Stimulated activated CD8-positive, alpha-beta memory T cell treated with anti-CD3 and anti-CD28 coated beads, Interleukin-15, amount 100 ng/mL, for 48 hours (primary cell): ENCODE data around the gene SDK1.

Experiments
- DNase-seq, 2 donors: peaks; one replicate each; pipeline ENCODE4 v3.0.0-alpha.2; 2020; ENCODE audit warnings: low read depth in 2 of 2

The SDK1 gene

DNA sequence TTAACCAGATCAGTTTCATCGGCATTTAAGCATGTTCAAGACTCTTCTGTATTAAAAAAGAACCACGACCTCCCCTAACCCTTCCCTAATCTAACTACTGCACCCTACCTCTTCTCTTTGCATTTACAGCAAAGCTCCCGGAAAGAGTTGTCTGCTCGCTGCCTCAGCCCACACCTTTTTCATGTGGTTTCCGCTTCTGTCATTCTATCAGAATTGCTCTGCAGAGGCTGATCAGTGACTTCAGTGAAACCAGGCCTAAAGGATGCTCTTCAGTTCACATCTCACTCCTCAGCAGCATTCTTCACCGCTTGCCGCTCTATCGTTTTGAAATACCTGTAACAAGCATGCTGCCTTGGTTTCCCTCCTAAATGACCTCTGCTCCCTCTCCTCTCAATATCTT lies 160.9 kb downstream of the SDK1 start:
- peak; percentile 44 to 51 for DNase-seq

- no peak for DNase-seq
Measured at GRCh38 chr7:3463696-3464095, 162.6 kb downstream of the SDK1 start.

- DNase-seq: peak; percentile 5 to 39
Measured at GRCh38 chr7:3464900-3465622, 164.0 kb downstream of the SDK1 start.

DNA sequence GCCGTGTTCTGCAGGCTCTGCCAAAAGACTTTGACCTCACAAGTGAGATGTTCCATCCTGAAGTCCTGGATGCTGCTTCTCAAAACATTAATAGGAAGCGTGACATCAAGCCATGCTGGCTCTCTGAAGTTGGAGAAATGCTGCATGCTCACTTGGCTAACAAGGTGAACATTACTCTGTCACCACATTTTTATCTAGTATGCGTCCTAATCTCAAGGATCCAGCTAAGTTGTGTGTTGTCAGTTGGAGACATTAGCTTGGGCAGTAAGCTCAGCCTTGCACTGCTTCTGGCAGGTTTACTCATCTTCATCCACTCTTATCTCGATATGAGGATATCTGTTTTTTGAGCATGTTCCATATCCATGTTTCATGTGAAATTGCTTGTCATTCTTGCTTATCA lies 165.2 kb downstream of the SDK1 start:
- DNase-seq: no peak

DNA sequence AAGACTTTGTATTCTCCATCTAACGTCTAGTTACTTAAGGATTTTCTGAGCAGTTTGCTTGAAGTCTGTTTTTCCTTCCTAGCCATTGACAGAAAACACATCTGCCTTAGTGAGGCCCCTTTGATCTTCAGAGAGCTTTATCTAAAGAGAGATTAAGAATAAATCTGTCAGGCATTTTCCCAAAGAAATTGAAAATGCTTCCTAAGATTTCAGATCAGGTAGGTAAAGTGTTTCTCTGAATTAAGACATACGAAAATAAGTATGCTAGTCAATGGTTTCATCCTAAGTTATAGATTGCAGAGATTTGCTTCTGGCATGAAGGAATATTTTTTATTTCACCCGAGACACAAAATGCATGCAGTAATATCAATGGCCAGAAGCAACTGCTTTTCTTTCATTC lies 168.6 kb downstream of the SDK1 start:
- no peak for DNase-seq

DNA sequence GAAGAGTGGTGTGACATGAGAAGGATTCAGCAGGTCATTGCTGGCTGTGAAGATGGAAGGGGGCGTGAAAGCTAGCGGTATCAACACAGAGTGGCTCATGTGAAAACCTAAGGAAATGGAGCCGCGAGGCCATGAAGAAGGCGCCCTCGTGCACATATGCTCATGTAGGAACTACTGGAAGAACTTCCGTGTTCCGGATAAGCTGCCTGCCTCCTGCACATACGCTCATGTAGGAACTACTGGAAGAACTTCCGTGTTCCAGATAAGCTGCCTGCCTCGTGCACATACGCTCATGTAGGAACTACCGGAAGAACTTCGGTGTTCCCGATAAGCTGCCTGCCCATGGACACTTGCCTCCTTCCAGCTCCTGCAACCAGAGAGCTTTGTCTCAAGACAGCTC lies 179.1 kb downstream of the SDK1 start:
- no peak for DNase-seq

DNA sequence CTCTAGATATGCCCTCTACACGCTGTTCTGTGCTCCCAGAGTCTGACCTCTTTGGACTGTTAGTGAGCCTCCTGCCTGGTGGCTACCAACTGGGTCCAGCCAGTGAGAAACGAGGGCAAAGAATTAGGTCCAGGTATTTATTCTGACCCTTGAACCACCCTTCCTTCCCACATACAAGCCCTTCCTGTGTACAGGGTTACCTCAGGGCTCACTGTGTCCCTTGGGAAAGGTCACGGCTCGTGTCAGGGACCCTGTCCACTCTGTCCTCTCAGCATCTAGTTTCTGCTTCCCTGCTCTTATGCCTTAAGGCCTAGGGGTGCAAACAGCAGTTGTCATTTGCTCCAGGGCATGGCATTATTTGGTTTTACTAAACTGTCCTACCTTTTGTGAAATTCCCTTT lies 180.4 kb downstream of the SDK1 start:
- no peak for DNase-seq

GRCh38 chr7:3482147-3482921 lies 181.3 kb downstream of the SDK1 start:
- no peak for DNase-seq

DNA sequence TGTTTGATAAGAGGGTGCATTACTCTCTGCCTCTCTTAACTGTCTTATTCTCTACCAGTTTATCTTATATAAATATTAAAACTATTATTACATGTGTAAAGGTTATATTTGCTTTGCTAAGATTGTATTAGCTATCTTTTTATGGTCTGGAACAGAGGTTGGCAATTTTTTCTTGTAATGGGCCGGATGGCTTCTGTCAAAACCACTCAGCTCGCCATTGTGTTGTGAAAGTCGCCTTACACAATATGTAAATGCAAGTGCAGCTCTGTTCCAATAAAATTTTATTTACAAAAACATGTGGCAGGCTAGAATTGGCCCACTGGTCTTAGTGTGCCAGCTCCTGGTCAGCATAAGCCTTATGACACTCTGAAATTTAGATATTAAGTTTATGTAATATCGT lies 185.8 kb downstream of the SDK1 start:
- DNase-seq: no peak

GRCh38 chr7:3488829-3489228 lies 187.8 kb downstream of the SDK1 start:
- no peak for DNase-seq

DNA sequence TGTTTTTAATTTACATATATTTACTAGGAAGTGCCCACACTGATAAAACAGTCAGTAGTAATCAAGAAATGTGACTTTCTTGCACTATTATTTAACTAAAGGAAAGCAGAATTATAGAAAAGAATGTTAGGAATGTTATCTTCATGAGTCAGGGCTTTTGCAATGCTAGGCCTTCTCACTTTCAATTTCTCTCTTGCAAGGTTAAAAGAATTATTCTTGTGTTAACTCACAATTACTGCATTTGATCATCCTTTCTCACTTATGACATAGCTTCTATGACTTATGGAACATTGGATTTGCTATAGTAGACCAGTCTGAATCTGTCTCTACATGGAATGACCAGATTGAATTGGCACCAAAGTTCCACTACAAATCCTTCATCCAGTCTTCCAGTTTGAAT lies 192.4 kb downstream of the SDK1 start:
- DNase-seq: no peak

GRCh38 chr7:3494947-3495346 lies 193.9 kb downstream of the SDK1 start:
- no peak for DNase-seq

GRCh38 chr7:3495530-3495929 lies 194.5 kb downstream of the SDK1 start:
- no peak for DNase-seq

DNA sequence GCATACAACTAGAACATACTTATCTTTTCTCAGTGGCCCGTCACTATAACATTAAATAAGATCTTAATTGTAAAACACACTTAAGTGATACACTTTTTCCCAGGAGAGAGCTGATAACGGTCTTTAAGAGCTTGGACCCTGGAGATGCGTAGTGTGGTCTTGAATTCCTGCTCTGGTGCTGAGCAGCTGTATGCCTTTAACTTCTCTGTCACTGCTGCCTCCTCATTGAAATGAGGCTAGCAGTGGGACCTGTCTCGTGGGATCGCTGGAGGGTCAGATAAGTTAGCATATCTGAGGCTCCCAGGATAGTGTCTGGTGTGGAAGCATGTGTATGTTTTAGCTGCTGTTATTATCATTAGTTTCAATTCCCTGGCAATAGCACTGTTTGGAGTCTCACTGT lies 194.9 kb downstream of the SDK1 start:
- no peak for DNase-seq

GRCh38 chr7:3497796-3498195 lies 196.7 kb downstream of the SDK1 start:
- no peak for DNase-seq

DNA sequence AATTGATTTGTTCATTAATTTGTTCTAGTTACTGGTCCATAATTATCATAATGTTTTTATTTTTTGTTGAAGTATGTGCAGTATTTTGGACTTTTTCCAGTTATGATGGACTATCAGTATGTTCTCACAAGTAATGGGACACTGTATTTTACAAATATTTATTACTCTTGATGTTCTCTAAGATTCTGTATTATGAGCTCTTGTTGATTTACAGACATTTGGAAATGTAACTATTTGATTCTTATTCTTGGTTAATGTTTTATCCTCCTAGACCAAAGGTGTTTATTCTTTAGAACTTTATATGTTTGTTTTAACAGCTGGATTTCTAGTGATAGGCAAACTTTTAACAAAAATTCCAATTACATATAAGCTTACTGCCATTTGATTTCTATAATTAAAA lies 200.6 kb downstream of the SDK1 start:
- no peak for DNase-seq

DNA sequence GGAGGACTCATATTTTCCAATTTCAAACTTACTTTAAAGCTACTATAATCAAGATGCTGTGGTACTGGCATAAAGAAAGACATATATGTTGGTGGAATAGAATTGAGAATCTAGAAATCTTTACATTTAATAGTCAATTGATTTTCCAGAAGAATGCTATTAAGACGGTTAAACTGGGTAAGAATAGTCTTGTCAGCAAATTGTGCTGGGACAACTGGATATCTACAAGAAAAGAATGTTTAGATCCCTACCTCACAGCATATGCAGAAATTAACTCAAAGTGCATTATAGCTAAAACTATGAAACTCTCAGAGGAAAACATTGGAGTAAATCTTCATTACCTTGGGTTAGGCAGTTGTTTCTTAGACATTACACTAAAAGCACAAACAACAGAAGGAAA lies 203.3 kb downstream of the SDK1 start:
- no peak for DNase-seq

DNA sequence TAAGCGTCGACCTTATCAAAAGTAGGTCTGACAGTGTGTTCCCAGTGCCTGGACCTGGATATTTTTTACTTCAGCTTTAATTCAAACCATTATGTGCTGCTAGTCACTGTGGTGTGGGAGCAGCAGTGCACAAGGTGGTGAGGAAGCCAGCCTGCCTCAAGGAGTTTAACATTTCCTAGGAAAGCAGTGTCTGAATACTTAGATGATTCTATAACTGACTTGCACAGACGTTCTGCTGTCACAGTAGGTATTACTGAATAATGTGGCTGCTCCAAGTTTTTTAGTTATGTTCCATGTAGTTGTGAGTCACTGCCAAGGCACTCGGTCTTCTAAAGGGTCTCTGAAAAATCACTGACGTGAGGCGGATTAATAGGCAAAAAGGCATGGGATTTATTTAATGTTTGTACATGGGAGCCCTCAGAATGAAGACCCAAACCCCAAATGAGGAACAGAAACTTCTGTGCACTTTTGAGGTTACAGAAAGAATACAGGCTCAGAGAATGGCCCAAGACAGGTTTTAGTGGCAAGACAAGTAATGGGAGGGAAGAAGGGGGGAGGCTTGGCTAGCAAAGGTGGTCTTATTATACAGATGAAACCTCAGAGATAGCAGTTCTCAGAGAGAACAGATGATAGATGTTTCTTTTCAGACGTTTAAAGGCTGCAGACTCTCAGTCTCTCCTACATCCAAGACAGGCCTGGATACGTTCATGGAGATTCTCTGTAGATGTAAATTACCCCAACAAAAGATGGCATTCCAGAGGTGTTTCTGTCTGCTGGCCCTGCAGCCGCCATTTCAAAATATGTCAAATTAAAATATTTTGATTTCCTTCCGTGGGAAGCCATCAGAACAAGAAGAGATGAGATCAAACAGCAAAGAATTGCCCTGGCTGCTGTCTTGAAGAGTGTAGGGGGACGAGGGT lies 209.3 kb downstream of the SDK1 start:
- no peak for DNase-seq

DNA sequence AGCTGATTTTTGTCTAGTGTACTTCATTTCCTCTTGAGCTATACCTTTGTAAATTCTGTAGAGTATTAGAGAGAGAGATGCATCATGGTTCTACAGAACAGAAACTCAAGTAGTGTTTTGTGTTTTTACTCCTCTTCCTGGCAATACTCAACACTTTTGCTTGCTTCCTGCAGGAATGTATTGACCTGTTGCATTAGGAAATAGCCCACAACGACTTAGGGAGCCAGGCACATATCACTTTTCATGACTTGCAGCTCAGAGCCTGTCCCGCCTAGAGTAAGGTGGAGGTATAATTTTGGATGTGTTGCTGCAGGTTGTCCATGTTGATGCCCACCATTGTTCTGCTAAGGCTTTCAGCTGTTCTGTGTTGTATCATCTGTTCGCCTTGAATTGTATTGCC lies 216.3 kb downstream of the SDK1 start:
- no peak for DNase-seq

DNA sequence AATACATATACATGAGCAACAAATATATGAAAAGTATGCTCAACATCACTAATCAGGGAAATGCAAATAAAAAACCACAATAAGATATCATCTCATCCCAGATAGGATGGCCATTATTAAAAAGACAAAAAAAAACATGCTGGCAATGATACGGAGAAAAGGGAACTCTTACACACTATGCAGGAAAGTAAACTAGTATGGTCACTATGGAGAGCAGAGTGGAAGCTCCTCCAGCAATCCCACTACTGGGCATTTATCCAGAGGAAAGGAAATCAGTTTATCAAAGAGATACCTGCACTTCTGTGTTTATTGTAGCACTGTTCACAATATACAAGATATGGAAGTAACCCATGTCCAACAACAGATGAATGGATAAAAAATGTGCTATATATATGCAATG lies 217.5 kb downstream of the SDK1 start:
- DNase-seq: no peak

DNA sequence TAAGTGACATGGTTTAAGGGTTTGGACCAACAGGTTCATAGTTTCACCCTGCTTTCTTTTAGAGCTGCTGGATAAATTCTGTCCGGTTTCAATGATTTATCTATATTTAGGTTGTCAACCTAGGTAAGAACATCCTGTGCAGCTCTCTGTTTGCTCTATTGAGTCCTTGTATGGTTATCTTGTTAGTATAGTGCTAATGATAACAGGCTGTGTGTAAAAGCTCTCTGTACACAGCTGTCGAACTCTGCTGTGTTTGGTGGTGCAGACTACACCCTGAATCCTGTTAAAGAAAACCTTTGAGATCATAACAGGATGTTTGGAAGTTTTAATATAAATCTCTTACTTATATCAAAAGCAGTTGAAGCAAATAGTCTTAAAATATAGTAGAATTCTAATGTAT lies 219.2 kb downstream of the SDK1 start:
- DNase-seq: no peak

DNA sequence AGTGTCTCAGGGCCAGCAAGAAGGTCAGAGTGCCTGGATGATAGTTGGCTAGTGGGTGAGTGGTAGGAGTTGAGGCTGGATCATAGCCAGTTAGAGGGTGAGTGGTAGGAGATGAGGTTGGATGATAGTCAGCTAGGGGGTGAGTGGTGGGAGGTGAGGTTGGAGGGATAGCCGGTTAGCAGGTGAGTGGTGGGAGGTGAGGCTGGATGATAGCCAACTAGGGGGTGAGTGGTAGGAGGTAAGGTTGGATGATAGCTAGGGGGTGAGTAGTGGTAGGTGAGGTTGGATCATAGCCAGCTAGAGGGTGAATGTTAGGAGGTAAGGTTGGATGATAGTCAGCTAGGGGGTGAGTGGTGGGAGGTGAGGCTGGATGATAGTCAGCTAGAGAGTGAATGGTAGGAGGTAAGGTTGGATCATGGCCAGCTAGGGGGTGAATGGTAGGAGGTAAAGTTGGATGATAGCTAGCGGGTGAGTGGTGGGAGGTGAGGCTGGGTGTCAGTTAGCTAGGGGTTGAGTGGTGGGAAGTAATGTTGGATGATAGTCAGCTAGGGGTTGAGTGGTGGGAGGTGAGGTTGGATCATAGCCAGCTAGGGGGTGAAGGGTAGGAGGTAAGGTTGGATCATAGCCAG lies 226.6 kb downstream of the SDK1 start:
- DNase-seq: no peak
